Inflammatory macrophage (primary cell): ENCODE data around the gene FNDC11.
"Not testable (repeated sequence)": the region's sequence is repeated elsewhere in the genome, so short reads cannot be mapped to it uniquely, and the experiment has no call there.

ENCODE experiments used
- DNase-seq, 2 donors: peaks; one replicate each; pipeline ENCODE4 v3.0.0-alpha.2; 2020 to 2022

The FNDC11 gene

GRCh38 chr20:63601679-63602078, 47.7 kb downstream of the FNDC11 start:
- DNase-seq = not testable (repeated sequence)

- no peak for DNase-seq
Measured at GRCh38 chr20:63602321-63602720, 48.4 kb downstream of the FNDC11 start.
